ENCODE measurements around the gene ELMO2. TPM values are rescaled to one million over a fixed set of nuclear protein-coding genes. Genes with fewer than 3 reads are reported as not detected.

Gene ELMO2
- total RNA-seq, 1 experiment from 2014 or later, result 28.4 TPM

DNA sequence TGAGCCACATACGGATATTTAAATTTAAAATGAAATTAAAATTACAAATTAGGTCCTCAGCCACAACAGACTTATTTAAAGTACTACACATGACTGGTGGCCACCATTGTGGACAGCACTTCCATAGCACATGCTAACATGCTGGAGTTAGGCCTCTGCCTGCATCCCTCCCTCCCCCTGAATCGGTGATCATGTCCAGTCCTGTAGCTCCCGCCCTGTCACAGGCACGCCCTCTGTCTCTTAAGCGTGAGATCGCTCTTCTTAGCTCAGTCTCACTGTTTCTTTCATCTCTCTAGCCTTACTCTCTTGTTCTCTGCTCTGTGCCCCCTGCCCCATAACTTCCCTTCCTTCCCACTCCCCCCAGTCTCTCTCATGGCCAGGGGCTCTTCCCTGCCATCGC, 28.9 kb downstream of the ELMO2 start:
- ATAC-seq, result no peak
- Mint-ChIP-seq H3K36me3 (peaks cover 45% of the 10 kb centered on the region), H3K27ac (0 out of 2 replicates have a peak overlapping the region, but pooled peaks have one; percentile 20), H3K4me1 (no peaks in the 10 kb centered on the region), H3K4me3 (no peak overlapping the region), H3K9me3 (no peaks in the 10 kb centered on the region), H3K27me3 (ENCODE audit: low read depth) (no peaks in the 10 kb centered on the region)
- no peak for DNase-seq (ENCODE audit: low spot score)
- ChIA-PET CTCF (interaction anchor here (0.8 to 1.6 kb wide), 3 partner anchors 13 to 61 kb away, joined by 3 to 6 read pairs (median 3); no protein-coding TSS in a partner anchor), POLR2A (no interaction called here)
- TF ChIP-seq, protein P1, sequence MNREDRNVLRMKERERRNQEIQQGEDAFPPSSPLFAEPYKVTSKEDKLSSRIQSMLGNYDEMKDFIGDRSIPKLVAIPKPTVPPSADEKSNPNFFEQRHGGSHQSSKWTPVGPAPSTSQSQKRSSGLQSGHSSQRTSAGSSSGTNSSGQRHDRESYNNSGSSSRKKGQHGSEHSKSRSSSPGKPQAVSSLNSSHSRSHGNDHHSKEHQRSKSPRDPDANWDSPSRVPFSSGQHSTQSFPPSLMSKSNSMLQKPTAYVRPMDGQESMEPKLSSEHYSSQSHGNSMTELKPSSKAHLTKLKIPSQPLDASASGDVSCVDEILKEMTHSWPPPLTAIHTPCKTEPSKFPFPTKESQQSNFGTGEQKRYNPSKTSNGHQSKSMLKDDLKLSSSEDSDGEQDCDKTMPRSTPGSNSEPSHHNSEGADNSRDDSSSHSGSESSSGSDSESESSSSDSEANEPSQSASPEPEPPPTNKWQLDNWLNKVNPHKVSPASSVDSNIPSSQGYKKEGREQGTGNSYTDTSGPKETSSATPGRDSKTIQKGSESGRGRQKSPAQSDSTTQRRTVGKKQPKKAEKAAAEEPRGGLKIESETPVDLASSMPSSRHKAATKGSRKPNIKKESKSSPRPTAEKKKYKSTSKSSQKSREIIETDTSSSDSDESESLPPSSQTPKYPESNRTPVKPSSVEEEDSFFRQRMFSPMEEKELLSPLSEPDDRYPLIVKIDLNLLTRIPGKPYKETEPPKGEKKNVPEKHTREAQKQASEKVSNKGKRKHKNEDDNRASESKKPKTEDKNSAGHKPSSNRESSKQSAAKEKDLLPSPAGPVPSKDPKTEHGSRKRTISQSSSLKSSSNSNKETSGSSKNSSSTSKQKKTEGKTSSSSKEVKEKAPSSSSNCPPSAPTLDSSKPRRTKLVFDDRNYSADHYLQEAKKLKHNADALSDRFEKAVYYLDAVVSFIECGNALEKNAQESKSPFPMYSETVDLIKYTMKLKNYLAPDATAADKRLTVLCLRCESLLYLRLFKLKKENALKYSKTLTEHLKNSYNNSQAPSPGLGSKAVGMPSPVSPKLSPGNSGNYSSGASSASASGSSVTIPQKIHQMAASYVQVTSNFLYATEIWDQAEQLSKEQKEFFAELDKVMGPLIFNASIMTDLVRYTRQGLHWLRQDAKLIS (CRISPR knock-in tag; IDR thresholded peaks at IDR 0.05; ENCODE audit: borderline replicate concordance), result no peak
- TF ChIP-seq ATF3 (CRISPR knock-in tag; conservative IDR thresholded peaks at IDR 0.05) (no peak), EMX1 (CRISPR knock-in tag; IDR thresholded peaks at IDR 0.05) (no peak), ELF4 (CRISPR knock-in tag; IDR thresholded peaks at IDR 0.05; ENCODE audit: low read depth) (no peak), ZNF396 (CRISPR knock-in tag; IDR thresholded peaks at IDR 0.05; ENCODE audit: borderline replicate concordance) (no peak), NR1H2 (CRISPR knock-in tag; IDR thresholded peaks at IDR 0.05) (no peak), MYBL2 (CRISPR knock-in tag; IDR thresholded peaks at IDR 0.05) (no peak), ARID4B (CRISPR knock-in tag; IDR thresholded peaks at IDR 0.05; ENCODE audit: borderline replicate concordance) (no peak), FOXK1 (CRISPR knock-in tag; IDR thresholded peaks at IDR 0.05) (no peak), ZNF263 (CRISPR knock-in tag; IDR thresholded peaks at IDR 0.05; ENCODE audit: low read depth) (no peak), E2F5 (CRISPR knock-in tag; IDR thresholded peaks at IDR 0.05) (no peak), GTF2I (CRISPR knock-in tag; conservative IDR thresholded peaks at IDR 0.05) (no peak)

- H3K9me3 Mint-ChIP-seq, result no peaks in the 10 kb centered on the region
- no peaks in the 10 kb centered on the region for H3K27me3 Mint-ChIP-seq (ENCODE audit: low read depth)
- DNase-seq (ENCODE audit: low spot score) (no peak), ATAC-seq (no peak)
- no peak overlapping the region for H3K4me3 Mint-ChIP-seq
- peaks cover 50% of the 10 kb centered on the region for H3K36me3 Mint-ChIP-seq
- H3K27ac Mint-ChIP-seq, result no peak overlapping the region
- no peaks in the 10 kb centered on the region for H3K4me1 Mint-ChIP-seq
- ChIA-PET CTCF (no interaction called here), POLR2A (no interaction called here)
- no peak for TF ChIP-seq E2F5 (CRISPR knock-in tag; IDR thresholded peaks at IDR 0.05)
- TF ChIP-seq SMAD3 (CRISPR knock-in tag; IDR thresholded peaks at IDR 0.05; ENCODE audit: borderline replicate concordance), result no peak
- no peak for TF ChIP-seq FOXJ3 (CRISPR knock-in tag; IDR thresholded peaks at IDR 0.05; ENCODE audit: borderline replicate concordance)
- no peak for TF ChIP-seq ESRRA (CRISPR knock-in tag; IDR thresholded peaks at IDR 0.05; ENCODE audit: borderline replicate concordance)
- TF ChIP-seq, protein P2, sequence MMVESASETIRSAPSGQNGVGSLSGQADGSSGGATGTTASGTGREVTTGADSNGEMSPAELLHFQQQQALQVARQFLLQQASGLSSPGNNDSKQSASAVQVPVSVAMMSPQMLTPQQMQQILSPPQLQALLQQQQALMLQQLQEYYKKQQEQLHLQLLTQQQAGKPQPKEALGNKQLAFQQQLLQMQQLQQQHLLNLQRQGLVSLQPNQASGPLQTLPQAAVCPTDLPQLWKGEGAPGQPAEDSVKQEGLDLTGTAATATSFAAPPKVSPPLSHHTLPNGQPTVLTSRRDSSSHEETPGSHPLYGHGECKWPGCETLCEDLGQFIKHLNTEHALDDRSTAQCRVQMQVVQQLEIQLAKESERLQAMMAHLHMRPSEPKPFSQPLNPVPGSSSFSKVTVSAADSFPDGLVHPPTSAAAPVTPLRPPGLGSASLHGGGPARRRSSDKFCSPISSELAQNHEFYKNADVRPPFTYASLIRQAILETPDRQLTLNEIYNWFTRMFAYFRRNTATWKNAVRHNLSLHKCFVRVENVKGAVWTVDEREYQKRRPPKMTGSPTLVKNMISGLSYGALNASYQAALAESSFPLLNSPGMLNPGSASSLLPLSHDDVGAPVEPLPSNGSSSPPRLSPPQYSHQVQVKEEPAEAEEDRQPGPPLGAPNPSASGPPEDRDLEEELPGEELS (CRISPR knock-in tag; IDR thresholded peaks at IDR 0.05), result no peak
- TF ChIP-seq CREM (CRISPR knock-in tag; IDR thresholded peaks at IDR 0.05), result no peak
- no peak for TF ChIP-seq ZBTB21 (CRISPR knock-in tag; IDR thresholded peaks at IDR 0.05; ENCODE audit: borderline replicate concordance)
- no peak for TF ChIP-seq USF1 (CRISPR knock-in tag; IDR thresholded peaks at IDR 0.05)
- TF ChIP-seq, protein P3, sequence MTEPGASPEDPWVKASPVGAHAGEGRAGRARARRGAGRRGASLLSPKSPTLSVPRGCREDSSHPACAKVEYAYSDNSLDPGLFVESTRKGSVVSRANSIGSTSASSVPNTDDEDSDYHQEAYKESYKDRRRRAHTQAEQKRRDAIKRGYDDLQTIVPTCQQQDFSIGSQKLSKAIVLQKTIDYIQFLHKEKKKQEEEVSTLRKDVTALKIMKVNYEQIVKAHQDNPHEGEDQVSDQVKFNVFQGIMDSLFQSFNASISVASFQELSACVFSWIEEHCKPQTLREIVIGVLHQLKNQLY (CRISPR knock-in tag; IDR thresholded peaks at IDR 0.05), result no peak
Observed at GRCh38 chr20:46376196-46376785, 30.1 kb downstream of the ELMO2 start.
